GM12891 (cell line): ENCODE data around the gene HNRNPC.
"Not testable (repeated sequence)": the region's sequence is repeated elsewhere in the genome, so short reads cannot be mapped to it uniquely, and the experiment has no call there.

Experiments used
- DNase-seq: peaks from one replicate; pipeline ENCODE4 v3.0.0; 2011; ENCODE audit warnings: low spot score; ENCODE audit not compliant: insufficient read length
- FAIRE-seq: peaks from 2 replicates; lab custom pipeline; 2011; peaks lifted over from hg19 to GRCh38; lab: Jason Lieb, UNC
- PAX5 ChIP-seq: IDR thresholded peaks from 2 replicates; pipeline ENCODE4 v1.6.1; 2011; ENCODE audit warnings: low read length, moderate library complexity, mild to moderate bottlenecking; ENCODE audit not compliant: insufficient read depth, severe bottlenecking
- POLR2A ChIP-seq: IDR thresholded peaks from 2 replicates; pipeline ENCODE4 v1.6.1; 2011; ENCODE audit warnings: low read depth, low read length, control low read depth
- POLR2AphosphoS5 ChIP-seq: IDR thresholded peaks from 2 replicates; pipeline ENCODE4 v1.6.1; 2011; ENCODE audit warnings: low read depth, low read length, control low read depth
- POU2F2 ChIP-seq: IDR thresholded peaks from 2 replicates; pipeline ENCODE4 v1.6.1; 2011; ENCODE audit warnings: low read depth, mild to moderate bottlenecking, control low read depth, low read length, moderate library complexity
- SPI1 ChIP-seq: IDR thresholded peaks from 2 replicates; pipeline ENCODE4 v1.6.1; 2011; ENCODE audit warnings: low read depth, low read length, control low read depth
- TAF1 ChIP-seq: IDR thresholded peaks from 2 replicates; pipeline ENCODE4 v1.6.1; 2011; ENCODE audit warnings: low read depth, low read length, control low read depth

HNRNPC gene

GRCh38 chr14:21169573-21169972 lies 99.7 kb downstream of the HNRNPC start:
- TF ChIP-seq POLR2AphosphoS5, result no peak
- TF ChIP-seq POU2F2, result no peak
- TF ChIP-seq SPI1, result no peak
- TF ChIP-seq TAF1, result no peak
- no peak for TF ChIP-seq POLR2A
- no peak for TF ChIP-seq PAX5
- FAIRE-seq, result no peak
- no peak for DNase-seq

GRCh38 chr14:21168055-21168454 lies 101.2 kb downstream of the HNRNPC start:
- FAIRE-seq, result no peak

DNA sequence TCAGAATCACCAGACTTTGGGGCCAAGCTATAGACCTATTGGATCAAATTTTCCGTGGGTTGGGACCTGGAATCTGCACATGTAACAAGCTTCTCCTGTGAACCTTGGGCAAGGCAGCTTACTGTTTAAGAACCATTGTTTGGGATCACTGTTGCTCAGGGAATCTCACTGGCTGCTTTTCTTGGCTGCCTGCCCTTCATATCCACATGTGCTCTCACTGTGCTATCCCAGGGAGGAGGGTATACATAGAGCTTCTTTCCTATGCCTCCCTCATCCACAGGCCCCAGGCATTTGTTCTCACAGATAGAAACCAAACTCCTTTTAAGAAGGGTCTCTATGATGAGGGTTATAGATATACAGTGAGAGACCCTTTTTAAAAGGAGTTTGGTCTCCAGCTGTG lies 103.6 kb downstream of the HNRNPC start:
- not testable (repeated sequence) for DNase-seq, FAIRE-seq

More at GRCh38 chr14:21168055-21168454, 101.2 kb downstream of the HNRNPC start:
- TF ChIP-seq TAF1, result no peak
- no peak for TF ChIP-seq POU2F2
- TF ChIP-seq PAX5, result no peak
- no peak for TF ChIP-seq POLR2AphosphoS5
- TF ChIP-seq SPI1, result no peak
- TF ChIP-seq POLR2A, result no peak
- no peak for DNase-seq

- not testable (repeated sequence) for FAIRE-seq, DNase-seq
Observed at GRCh38 chr14:21165002-21165605, 104.1 kb downstream of the HNRNPC start.

DNA sequence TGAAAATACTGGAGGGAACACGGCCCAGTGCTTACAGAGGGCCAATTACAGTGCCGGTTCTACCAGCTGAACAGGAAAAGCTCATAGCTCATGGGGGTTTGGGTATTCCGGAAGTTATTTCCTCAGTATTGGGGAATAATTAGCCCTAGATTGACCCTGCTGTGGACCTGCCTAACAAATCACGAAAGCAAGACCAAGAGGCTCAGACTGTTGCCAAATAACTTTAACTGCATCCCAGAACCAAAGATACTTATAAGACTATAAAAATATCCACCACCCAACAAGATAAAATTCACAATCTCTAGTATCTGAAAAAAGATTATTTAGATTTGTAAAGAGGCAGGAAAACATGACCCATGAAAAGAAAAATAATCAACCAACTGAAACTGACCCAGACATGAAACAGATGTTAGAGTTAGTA lies 105.4 kb downstream of the HNRNPC start:
- DNase-seq (no peak), FAIRE-seq (no peak)

GRCh38 chr14:21162081-21162480 lies 107.2 kb downstream of the HNRNPC start:
- FAIRE-seq (no peak), DNase-seq (no peak)
- TF ChIP-seq TAF1 (no peak), SPI1 (no peak), POLR2A (no peak), POLR2AphosphoS5 (no peak), PAX5 (no peak), POU2F2 (no peak)

More for the DNA sequence above, 105.4 kb downstream of the HNRNPC start:
- TF ChIP-seq POU2F2, result no peak
- no peak for TF ChIP-seq POLR2A
- no peak for TF ChIP-seq PAX5
- no peak for TF ChIP-seq TAF1
- TF ChIP-seq POLR2AphosphoS5, result no peak
- no peak for TF ChIP-seq SPI1

DNA sequence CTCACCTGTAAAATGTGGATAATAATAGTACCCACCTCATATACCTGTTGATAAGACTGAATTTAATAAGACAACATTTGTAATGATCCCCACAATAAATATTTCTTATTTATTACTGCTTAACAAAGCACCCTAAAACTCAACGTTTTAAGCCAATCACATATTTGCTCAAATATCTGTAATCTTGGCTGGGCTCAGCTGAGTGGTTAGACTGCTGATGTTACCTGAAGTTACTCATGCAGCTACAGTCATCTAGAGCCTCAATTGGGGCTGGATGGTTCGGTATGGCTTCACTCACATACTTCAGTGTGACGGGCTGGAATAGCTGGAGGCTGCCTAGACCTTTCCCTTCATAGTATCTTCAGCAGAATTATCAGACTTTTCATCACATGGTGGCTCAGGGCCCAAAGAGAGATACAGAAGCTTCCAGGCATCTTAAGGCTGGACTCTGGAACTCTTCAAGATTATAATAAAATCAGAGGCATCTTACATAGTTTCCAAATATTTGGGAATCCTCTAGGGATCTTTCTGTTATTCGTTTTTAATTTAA lies 109.1 kb downstream of the HNRNPC start:
- DNase-seq (no peak), FAIRE-seq (no peak)
- TF ChIP-seq POLR2AphosphoS5, result no peak
